Mesodermal cell (in vitro differentiated cells): ENCODE measurements around the gene IRF9.

Source experiments
- H3K27ac ChIP-seq: 2 replicates; pipeline ENCODE4 v1.7.0; 2013; ENCODE audit warnings: mild to moderate bottlenecking, low read depth, low read length, moderate library complexity; ENCODE audit not compliant: severe bottlenecking
- H3K36me3 ChIP-seq: 2 replicates; pipeline ENCODE4 v1.7.1; 2013; ENCODE audit warnings: mild to moderate bottlenecking, low read length, moderate library complexity; ENCODE audit not compliant: control insufficient read depth, insufficient read depth
- H3K4me1 ChIP-seq: one replicate; pipeline ENCODE4 v1.7.1; 2013; ENCODE audit warnings: mild to moderate bottlenecking, low read length; ENCODE audit not compliant: insufficient read depth, control insufficient read depth, poor library complexity, severe bottlenecking
- H3K4me3 ChIP-seq: 2 replicates; pipeline ENCODE4 v1.7.0; 2013; ENCODE audit warnings: low read length, control low read depth, mild to moderate bottlenecking; ENCODE audit not compliant: insufficient read depth, poor library complexity, severe bottlenecking; ENCODE audit errors: extremely low read depth
- H3K9me3 ChIP-seq: 2 replicates; pipeline ENCODE4 v1.7.1; 2013; ENCODE audit warnings: mild to moderate bottlenecking, low read length, moderate library complexity; ENCODE audit not compliant: control insufficient read depth
- WGBS, 2 experiments: methylation state at CpG; one replicate each; pipeline ENCODE4 v1.1.5; 2013; ENCODE audit warnings: missing lambda C conversion rate in 2 of 2; ENCODE audit not compliant: insufficient coverage in 2 of 2; 5-methylcytosine and 5-hydroxymethylcytosine counted together

IRF9 gene

GRCh38 chr14:24215495-24216344 lies 54.7 kb downstream of the IRF9 start, which contains the start of gene MDP1:
Gene MDP1 (minus strand): TSS chr14:24216066. CDS start chr14:24215955, 111 bp downstream.
- peak within 1 kb of the TSS; percentile 5 for H3K27ac ChIP-seq
- 2 to 3% methylated on average over 21 to 22 of the region's 40 CpGs for WGBS, 2 experiments

More at GRCh38 chr14:24215495-24216344, 54.7 kb downstream of the IRF9 start, which contains the start of gene MDP1:
- no peaks in the 10 kb centered on the region for H3K9me3 ChIP-seq
- H3K4me1 ChIP-seq, result peaks cover 3% of the 10 kb centered on the region
- peak within 1 kb of the TSS; percentile 69 for H3K4me3 ChIP-seq
- peaks cover 33% of the 10 kb centered on the region for H3K36me3 ChIP-seq
